ENCODE results near the gene VWCE.

Gene VWCE

GRCh38 chr11:61280883-61281580, 14.1 kb downstream of the VWCE start:
- DNase-seq (ENCODE audit: low read depth in 2 of 2): no peak

DNA sequence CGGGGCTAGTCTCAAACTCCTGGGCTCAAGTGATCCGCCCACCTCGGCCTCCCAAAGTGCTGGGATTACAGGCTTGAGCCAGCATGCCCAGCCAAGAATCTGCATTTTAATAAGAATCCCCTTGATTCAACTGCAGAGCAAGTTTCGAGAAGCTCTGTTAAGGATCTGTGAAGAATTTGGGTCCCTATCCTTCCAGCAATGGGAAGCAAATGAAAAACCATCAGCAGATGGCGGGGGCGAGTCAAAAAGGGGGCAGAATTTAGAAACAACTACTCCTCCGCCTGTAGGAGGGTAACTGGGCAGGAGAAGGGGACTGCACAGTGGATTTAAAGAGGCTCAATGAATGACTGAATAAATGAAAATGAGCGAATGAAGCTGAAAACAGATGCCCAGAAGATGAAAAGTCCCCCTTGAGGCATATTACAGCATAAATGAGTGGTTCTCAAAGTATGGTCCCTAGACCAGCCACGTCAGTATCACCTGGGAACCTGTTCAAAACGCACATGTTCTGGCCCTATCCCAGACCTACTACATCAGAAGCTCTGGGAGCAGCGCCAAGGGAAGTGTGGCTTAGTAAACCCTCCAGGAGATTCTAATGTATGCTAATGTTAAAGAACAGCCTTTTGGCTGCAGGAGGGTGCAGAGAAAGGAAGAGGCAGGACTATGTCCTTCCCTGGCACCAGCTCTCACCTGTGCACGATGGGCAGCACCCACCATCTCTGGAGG, 15.0 kb downstream of the VWCE start:
- DNase-seq (ENCODE audit: low read depth in 2 of 2): no peak

GRCh38 chr11:61278001-61278470, 17.1 kb downstream of the VWCE start:
- no peak for DNase-seq (ENCODE audit: low read depth in 2 of 2)

GRCh38 chr11:61277186-61278000, 17.7 kb downstream of the VWCE start:
- DNase-seq (ENCODE audit: low read depth in 2 of 2): no peak

- DNase-seq (ENCODE audit: low read depth in 2 of 2): no peak
These were observed 19.9 kb downstream of the VWCE start for GRCh38 chr11:61275191-61275590.

DNA sequence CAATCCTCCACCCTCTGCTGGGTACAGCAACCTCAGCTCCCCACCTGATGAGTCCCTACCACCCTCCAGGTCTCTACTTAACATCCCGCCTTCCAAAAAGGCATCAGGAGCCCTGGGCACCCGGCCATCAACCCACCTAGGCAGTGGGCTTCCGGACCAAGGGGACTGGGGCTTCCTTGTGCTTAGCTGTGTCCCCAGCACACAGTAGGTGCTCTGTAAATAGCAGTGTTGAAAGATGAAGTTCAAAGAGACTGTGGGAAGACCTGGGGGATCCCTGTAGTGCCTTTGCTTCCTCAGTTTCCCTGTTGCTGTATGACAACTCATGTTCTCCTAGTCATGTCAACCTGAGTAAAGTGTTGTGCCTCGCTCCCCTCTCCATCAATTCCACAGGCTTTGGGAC, 21.0 kb downstream of the VWCE start:
- DNase-seq (ENCODE audit: low read depth in 2 of 2): no peak

- DNase-seq (ENCODE audit: low read depth in 2 of 2): no peak
These were observed 21.7 kb downstream of the VWCE start for GRCh38 chr11:61273178-61274078.

- DNase-seq (ENCODE audit: low read depth in 2 of 2): no peak
These were observed 22.4 kb downstream of the VWCE start for GRCh38 chr11:61272731-61273130.

- no peak for DNase-seq (ENCODE audit: low read depth in 2 of 2)
These were observed 24.6 kb downstream of the VWCE start for GRCh38 chr11:61270354-61271076.

DNA sequence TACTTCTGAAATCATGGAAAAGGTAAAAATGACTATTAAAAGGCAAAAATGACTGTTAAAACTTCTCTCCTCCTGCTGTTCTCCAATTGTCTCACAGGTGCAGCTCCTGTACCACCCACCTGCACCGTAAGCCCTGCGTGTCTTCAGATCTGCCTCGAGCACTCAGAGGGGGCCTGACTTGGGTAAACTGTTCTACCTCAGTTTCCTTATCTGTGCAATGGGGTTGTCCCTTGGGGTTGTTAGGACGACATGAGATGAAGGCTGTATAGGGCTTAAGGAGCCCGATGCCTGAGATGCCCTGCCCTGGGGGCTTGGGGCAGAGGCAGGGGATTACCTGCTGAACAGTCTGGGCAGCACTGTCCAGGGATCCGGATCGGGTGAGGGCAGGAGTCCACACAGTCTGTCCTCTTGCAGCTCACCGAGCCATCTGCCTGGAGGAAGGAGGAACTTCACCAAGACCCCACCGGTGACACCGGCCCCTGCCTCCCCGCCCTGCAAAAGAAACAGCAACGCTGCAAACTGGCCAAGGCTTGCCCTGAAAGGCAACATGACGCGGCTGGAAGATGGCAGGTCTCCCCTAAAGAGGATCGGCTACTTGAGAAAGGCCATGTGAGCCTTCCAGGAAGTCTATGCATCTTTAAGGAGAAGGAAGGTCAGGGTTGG, 26.4 kb downstream of the VWCE start:
- no peak for DNase-seq (ENCODE audit: low read depth in 2 of 2)

GRCh38 chr11:61267437-61267841, 27.7 kb downstream of the VWCE start:
- no peak for DNase-seq (ENCODE audit: low read depth in 2 of 2)

- DNase-seq (ENCODE audit: low read depth in 2 of 2): no peak
These were observed 28.5 kb downstream of the VWCE start for GRCh38 chr11:61266602-61267001.

DNA sequence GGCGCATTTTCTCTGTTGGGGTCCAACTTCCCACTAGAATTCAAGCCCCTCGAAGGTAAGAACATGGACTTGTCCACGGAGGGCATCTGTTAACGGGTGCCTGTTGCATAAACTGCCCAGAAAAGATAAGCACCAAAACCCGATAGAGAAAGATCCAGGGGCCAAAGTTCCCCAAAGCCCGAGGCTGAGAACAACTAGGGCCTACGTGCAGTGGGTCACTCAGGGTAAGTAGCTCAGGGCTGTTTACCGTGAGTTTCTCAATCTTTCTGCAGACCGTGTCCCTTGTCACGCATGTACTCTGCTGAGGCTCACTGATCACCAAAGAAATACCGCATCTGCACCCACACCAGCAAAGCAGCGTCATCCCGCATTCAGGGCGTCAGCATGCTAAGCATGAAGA, 29.8 kb downstream of the VWCE start:
- no peak for DNase-seq (ENCODE audit: low read depth in 2 of 2)

GRCh38 chr11:61264795-61265194, 30.3 kb downstream of the VWCE start:
- no peak for DNase-seq (ENCODE audit: low read depth in 2 of 2)

DNA sequence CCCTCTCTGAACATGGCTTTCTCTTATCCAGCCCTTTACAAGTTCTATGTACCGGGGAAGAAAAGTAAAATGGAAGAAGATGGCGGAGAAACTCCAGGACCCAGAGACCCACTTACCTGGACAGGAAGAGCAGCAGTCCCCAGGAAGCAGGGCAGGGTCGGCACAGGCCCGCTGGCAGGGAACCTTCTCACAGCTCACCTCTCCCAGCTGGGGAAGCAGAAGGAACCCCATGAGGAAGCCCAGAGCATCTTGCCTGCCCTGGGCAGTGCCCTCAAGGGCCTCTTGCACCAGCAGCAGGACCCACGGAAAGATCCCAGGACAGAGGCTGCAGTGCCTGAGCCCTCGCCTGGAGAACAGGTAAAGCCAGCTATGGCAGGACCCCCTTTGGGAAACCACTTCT, 30.7 kb downstream of the VWCE start:
- no peak for DNase-seq (ENCODE audit: low read depth in 2 of 2)

- no peak for DNase-seq (ENCODE audit: low read depth in 2 of 2)
These were observed 35.8 kb downstream of the VWCE start for GRCh38 chr11:61259363-61259762.

GRCh38 chr11:61258546-61258945, 36.6 kb downstream of the VWCE start:
- no peak for DNase-seq (ENCODE audit: low read depth in 2 of 2)

DNA sequence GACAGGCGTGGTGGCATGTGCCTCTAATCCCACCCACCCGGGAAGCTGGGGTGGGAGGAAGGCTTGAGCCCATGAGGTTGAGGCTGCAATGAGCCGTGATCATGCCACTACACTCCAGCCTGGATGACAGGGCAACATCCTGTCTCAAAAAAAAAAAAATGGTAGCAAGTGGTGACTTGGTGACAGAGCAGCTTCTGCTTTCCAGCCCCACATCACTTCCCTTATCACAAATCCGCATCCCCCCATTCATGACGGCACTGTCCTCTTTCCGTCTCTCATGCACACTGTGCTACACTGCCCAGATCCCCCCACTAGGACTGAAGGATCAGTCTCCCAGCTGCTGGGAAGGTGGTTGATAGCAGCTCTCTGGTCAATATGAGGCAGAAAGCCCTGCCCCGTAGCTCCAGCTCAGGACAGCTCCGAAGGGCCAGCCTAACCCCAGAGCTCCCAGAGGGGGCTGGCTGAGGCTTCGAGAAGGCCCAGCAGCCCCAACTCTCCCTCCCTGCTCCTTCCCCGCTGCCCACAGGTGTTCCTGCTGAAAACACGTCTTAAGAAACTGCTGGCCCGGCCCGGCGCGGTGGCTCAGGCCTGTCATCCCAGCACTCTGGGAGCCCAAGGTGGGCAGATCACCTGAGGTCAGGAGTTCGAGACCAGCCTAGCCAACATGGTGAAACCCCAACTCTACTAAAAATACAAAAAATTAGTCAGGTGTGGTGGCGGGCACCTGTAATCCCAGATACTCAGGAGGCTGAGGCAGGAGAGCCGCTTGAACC, 38.2 kb downstream of the VWCE start:
- no peak for DNase-seq (ENCODE audit: low read depth in 2 of 2)

DNA sequence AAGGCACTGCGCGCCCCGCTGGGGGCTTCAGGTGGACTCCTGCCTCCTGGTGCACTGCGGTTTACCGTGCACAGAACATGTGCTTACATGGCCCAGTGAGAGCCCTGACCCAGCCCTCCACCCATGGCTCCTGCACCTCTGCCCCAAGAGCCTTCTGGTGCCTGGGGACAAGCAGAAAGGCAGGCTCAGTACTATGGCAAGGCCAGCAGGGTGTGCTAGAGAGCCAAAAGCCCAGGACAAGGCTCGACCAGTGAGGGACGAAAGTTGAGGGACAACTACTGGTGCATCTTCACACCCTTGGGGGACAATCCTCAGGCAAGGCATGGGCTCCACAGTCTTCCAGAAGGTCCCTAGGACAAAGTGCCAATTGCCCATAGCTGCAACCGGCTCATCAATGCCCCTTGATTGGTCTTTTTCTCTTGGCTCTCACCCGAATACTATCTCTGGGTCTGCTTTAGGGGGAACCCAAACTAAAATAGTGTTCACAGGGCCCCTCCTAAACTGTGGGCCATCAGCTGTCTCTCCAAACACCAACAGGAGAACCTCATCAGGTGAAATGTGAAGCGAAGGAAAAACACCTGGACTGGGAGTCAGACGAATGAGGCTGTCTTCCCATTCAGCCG, 40.6 kb downstream of the VWCE start:
- DNase-seq (ENCODE audit: low read depth in 2 of 2): peak in 1 of 2 donors; percentile 48
